H9 (cell line): ENCODE results near the gene ZNF10. TPM values are rescaled to one million over a fixed set of nuclear protein-coding genes. Genes with fewer than 3 reads are reported as not detected.

ENCODE experiments used
- DNase-seq: peaks from one replicate; pipeline ENCODE4 v3.0.0-alpha.2; 2017
- H2AFZ ChIP-seq: one replicate; pipeline ENCODE4 v1.6.1; 2013; ENCODE audit warnings: mild to moderate bottlenecking, low read length, control low read depth, moderate library complexity
- H2AK5ac ChIP-seq: 2 replicates; pipeline ENCODE4 v1.6.1; 2013; ENCODE audit warnings: low read length, control low read depth, mixed read lengths; ENCODE audit not compliant: insufficient read length
- H2BK120ac ChIP-seq: one replicate; pipeline ENCODE4 v1.6.1; 2013; ENCODE audit warnings: low read depth, mild to moderate bottlenecking, low read length, control low read depth, inconsistent platforms; ENCODE audit not compliant: poor library complexity, severe bottlenecking
- H2BK12ac ChIP-seq: 2 replicates; pipeline ENCODE4 v1.6.1; 2013; ENCODE audit warnings: low read length, control low read depth, mixed read lengths, low read depth; ENCODE audit not compliant: insufficient read length
- H2BK15ac ChIP-seq: 2 replicates; pipeline ENCODE4 v1.6.1; 2013; ENCODE audit warnings: low read depth, low read length, control low read depth
- H2BK20ac ChIP-seq: one replicate; pipeline ENCODE4 v1.6.1; 2013; ENCODE audit warnings: low read depth, mild to moderate bottlenecking, low read length, control low read depth, inconsistent platforms; ENCODE audit not compliant: poor library complexity, severe bottlenecking
- H2BK5ac ChIP-seq: 2 replicates; pipeline ENCODE4 v1.6.1; 2013; ENCODE audit warnings: low read length, control low read depth, mixed read lengths; ENCODE audit not compliant: insufficient read length
- H3K14ac ChIP-seq: 2 replicates; pipeline ENCODE4 v1.6.1; 2013; ENCODE audit warnings: low read length, control low read depth; ENCODE audit not compliant: insufficient read depth
- H3K18ac ChIP-seq: 2 replicates; pipeline ENCODE4 v1.6.1; 2013; ENCODE audit warnings: low read depth, mild to moderate bottlenecking, mixed read lengths, low read length, control low read depth; ENCODE audit not compliant: insufficient read length
- H3K23ac ChIP-seq: 2 replicates; pipeline ENCODE4 v1.6.1; 2013; ENCODE audit warnings: low read length, control low read depth, mixed read lengths, low read depth; ENCODE audit not compliant: insufficient read length
- H3K23me2 ChIP-seq: 2 replicates; pipeline ENCODE4 v1.6.1; 2013; ENCODE audit warnings: low read depth, mild to moderate bottlenecking, mixed read lengths, low read length, control low read depth; ENCODE audit not compliant: insufficient read length, poor library complexity, severe bottlenecking
- H3K27ac ChIP-seq: 2 replicates; pipeline ENCODE4 v1.5.1; 2013; ENCODE audit warnings: low read length, control low read depth, mixed read lengths, low read depth; ENCODE audit not compliant: insufficient read length
- H3K27me3 ChIP-seq: 2 replicates; pipeline ENCODE4 v1.6.1; 2013; ENCODE audit warnings: low read length, control low read depth, inconsistent platforms; ENCODE audit not compliant: insufficient read depth
- H3K4ac ChIP-seq: 2 replicates; pipeline ENCODE4 v1.6.1; 2013; ENCODE audit warnings: low read depth, mild to moderate bottlenecking, control low read depth, inconsistent platforms, low read length, moderate library complexity
- H3K4me1 ChIP-seq: 2 replicates; pipeline ENCODE4 v1.6.1; 2013; ENCODE audit warnings: low read length, control low read depth, inconsistent platforms; ENCODE audit not compliant: insufficient read depth
- H3K4me2 ChIP-seq: 2 replicates; pipeline ENCODE4 v1.6.1; 2013; ENCODE audit warnings: low read length, control low read depth, mixed read lengths; ENCODE audit not compliant: insufficient read length, insufficient read depth
- H3K56ac ChIP-seq: 2 replicates; pipeline ENCODE4 v1.6.1; 2013; ENCODE audit warnings: low read depth, mild to moderate bottlenecking, mixed read lengths, low read length, control low read depth; ENCODE audit not compliant: insufficient read length
- H3K79me1 ChIP-seq: 2 replicates; pipeline ENCODE4 v1.6.1; 2013; ENCODE audit warnings: low read depth, mild to moderate bottlenecking, moderate library complexity, low read length, control low read depth, inconsistent platforms; ENCODE audit not compliant: insufficient read depth, poor library complexity, severe bottlenecking
- H3K79me2 ChIP-seq: 2 replicates; pipeline ENCODE4 v1.6.1; 2013; ENCODE audit warnings: low read length, control low read depth, inconsistent platforms; ENCODE audit not compliant: insufficient read depth
- H3K9ac ChIP-seq: 2 replicates; pipeline ENCODE4 v1.6.1; 2013; ENCODE audit warnings: low read length, control low read depth, mixed read lengths; ENCODE audit not compliant: insufficient read length; ENCODE audit errors: extremely low read depth
- H3K9me3 ChIP-seq: one replicate; pipeline ENCODE4 v1.6.1; 2013; ENCODE audit warnings: low read depth, low read length, inconsistent platforms; ENCODE audit not compliant: control insufficient read depth
- H3T11ph ChIP-seq: one replicate; pipeline ENCODE4 v1.6.1; 2013; ENCODE audit warnings: mild to moderate bottlenecking, low read length, control low read depth, inconsistent platforms
- H4K20me1 ChIP-seq: one replicate; pipeline ENCODE4 v1.6.1; 2013; ENCODE audit not compliant: control insufficient read depth, insufficient read length, insufficient read depth
- H4K5ac ChIP-seq: 2 replicates; pipeline ENCODE4 v1.6.1; 2013; ENCODE audit warnings: low read depth, mild to moderate bottlenecking, mixed read lengths, low read length, control low read depth; ENCODE audit not compliant: insufficient read length
- H4K8ac ChIP-seq: replicated peaks from 2 replicates; pipeline ENCODE4 v1.6.1; 2013; ENCODE audit warnings: low read length, control low read depth, mixed read lengths, low read depth; ENCODE audit not compliant: insufficient read length
- H4K91ac ChIP-seq: 2 replicates; pipeline ENCODE4 v1.6.1; 2013; ENCODE audit warnings: low read depth, mild to moderate bottlenecking, moderate library complexity, mixed read lengths, low read length, control low read depth; ENCODE audit not compliant: insufficient read length
- H3K27ac Mint-ChIP-seq, 3 experiments: 2 replicates in 2 of 3; 3 replicates in 1 of 3; pipeline ENCODE4 v1.8.0; 2020 to 2021; ENCODE audit warnings: mixed read lengths in 3 of 3, mild to moderate bottlenecking in 1 of 3, moderate library complexity in 1 of 3
- H3K27me3 Mint-ChIP-seq: 2 replicates; pipeline ENCODE4 v1.8.0; 2021; ENCODE audit warnings: low read depth, mild to moderate bottlenecking, moderate library complexity, mixed read lengths
- H3K36me3 Mint-ChIP-seq, 3 experiments: 2 replicates in 2 of 3; 3 replicates in 1 of 3; pipeline ENCODE4 v1.8.0; 2020 to 2021; ENCODE audit warnings: low read depth in 3 of 3, mixed read lengths in 3 of 3; ENCODE audit not compliant: insufficient read depth in 1 of 3
- H3K4me1 Mint-ChIP-seq, 2 experiments: 2 replicates each; pipeline ENCODE4 v1.8.0; 2020; ENCODE audit warnings: mixed read lengths in 2 of 2
- H3K4me3 Mint-ChIP-seq, 2 experiments: 2 replicates in 1 of 2; 3 replicates in 1 of 2; pipeline ENCODE4 v1.8.0; 2020 to 2021; ENCODE audit warnings: mild to moderate bottlenecking in 2 of 2, mixed read lengths in 2 of 2, moderate library complexity in 1 of 2
- H3K9me3 Mint-ChIP-seq, 2 experiments: 2 replicates in 1 of 2; 3 replicates in 1 of 2; pipeline ENCODE4 v1.8.0; 2020; ENCODE audit warnings: mild to moderate bottlenecking in 2 of 2, mixed read lengths in 2 of 2, moderate library complexity in 1 of 2
- CTCF ChIP-seq: fragments of 200-600 bp; sonication (generic); conservative IDR thresholded peaks from 3 replicates; pipeline ENCODE4 v1.8.0; 2021; ENCODE audit warnings: antibody characterized with exemption, mild to moderate bottlenecking
- WGBS: extraction: QIAGEN DNeasy Blood & Tissue Kit; methylation state at CpG from one replicate; pipeline ENCODE4 v1.1.7; 2013; ENCODE audit warnings: missing lambda C conversion rate, low lambda C conversion rate, mixed read lengths; ENCODE audit not compliant: insufficient read length; ENCODE audit errors: extremely low coverage; 5-methylcytosine and 5-hydroxymethylcytosine counted together
- total RNA-seq: library from RNA; stranded (reverse); gene quantifications from 2 replicates; pipeline ENCODE4 v1.2.1, GENCODE V29; 2021

ZNF10 gene
- total RNA-seq, 1 experiment from 2014 or later = 15.3 TPM

- Histone ChIP-seq H3K4ac (no peak overlapping the region), H3K18ac (no peak overlapping the region), H2BK5ac (no peak overlapping the region), H3K56ac (no peak overlapping the region), H3K27ac (no peak overlapping the region), H4K91ac (no peak overlapping the region), H2BK20ac (no peak overlapping the region), H4K5ac (no peak overlapping the region), H2AFZ (no peak overlapping the region), H2BK120ac (no peak overlapping the region), H3K4me2 (no peak overlapping the region), H3K27me3 (no peaks in the 10 kb centered on the region), H3K79me1 (no peaks in the 10 kb centered on the region), H3K23ac (no peak overlapping the region), H3T11ph (no peak overlapping the region), H4K20me1 (no peaks in the 10 kb centered on the region), H3K14ac (no peak overlapping the region), H2BK15ac (no peak overlapping the region), H2AK5ac (no peak overlapping the region), H3K23me2 (peaks cover 3% of the 10 kb centered on the region), H4K8ac (no peak overlapping the region), H3K4me1 (no peaks in the 10 kb centered on the region), H3K79me2 (no peaks in the 10 kb centered on the region; the same call in 1 of the 2 replicates), H3K9ac (no peak overlapping the region), H2BK12ac (no peak overlapping the region), H3K9me3 (peaks cover 21% of the 10 kb centered on the region)
- no CpG with 5 or more reads among the region's 6 CpGs for WGBS
- DNase-seq = no peak
- no peak overlapping the region for H3K27ac Mint-ChIP-seq
- TF ChIP-seq CTCF = no peak
- no peaks in the 10 kb centered on the region for H3K27me3 Mint-ChIP-seq
- H3K36me3 Mint-ChIP-seq = peaks cover 68 to 73% (median 71%) of the 10 kb centered on the region in 3 experiments
- no peak overlapping the region for H3K4me3 Mint-ChIP-seq
- H3K4me1 Mint-ChIP-seq = peaks cover 4 to 6% of the 10 kb centered on the region in 2 experiments; a peak in 3 of 4 replicates
- H3K9me3 Mint-ChIP-seq = peaks cover 56 to 64% of the 10 kb centered on the region in 2 experiments
These were observed 47.1 kb upstream of the ZNF10 start for GRCh38 chr12:133083345-133083744.
